NCI-H1092 treated with DMSO at 0.1 percent for 48 hours (cell line): Measurements from ENCODE around the gene GAK.

Source experiments
- DNase-seq: peaks from one replicate; lab custom pipeline; 2025; lab: John Stamatoyannopoulos, UW

The GAK gene

DNA sequence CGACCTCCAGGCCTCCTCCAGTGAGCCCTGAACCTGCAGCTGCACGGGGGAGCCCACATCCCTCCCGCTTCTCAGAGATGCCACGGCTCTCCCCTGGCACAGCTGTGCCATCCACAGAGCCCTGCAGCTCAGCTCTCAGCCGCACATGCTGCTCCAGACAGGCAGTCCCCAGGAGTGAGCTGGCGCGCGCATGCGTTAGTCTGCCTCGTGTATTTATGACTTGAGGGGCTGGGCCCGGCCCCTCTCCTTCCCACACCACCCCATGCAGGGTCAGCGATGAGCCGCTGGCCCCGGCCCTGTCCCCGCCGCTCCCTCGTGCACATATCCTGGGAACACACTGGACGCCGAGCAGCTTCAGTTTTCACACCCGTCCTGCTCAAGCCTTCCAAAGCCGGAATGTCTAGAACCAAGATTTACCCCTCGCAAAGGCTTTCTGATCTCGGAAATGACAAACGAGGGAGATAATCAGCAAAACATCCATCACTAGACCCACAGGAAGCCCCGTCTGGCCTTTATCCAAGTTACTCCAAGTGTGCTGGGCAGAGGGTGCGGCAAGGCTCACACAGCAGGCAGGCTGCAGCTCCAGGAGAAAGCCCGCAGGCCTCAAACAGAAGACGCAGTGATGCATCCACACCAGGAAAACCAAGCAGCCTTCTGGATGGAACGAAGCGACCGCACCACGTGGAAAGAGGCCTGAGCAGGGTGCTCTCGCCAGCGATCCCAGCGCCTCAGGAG is 24.3 kb downstream of the GAK start:
- no peak for DNase-seq

DNA sequence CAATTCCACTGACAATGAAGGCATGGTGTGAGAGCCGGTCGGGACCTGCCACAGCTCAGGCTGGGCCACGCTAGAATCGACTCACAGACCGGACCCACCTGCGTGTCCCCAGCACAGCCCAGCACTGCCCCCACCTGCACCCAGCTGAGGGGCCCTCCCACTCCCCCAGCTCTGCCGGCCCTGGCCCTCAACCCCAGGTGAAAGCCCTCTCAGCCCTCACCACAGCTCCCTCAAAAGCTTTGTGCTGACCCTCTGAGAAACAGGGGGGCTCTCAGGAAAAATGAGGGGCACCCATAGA is 25.1 kb downstream of the GAK start:
- no peak for DNase-seq

DNA sequence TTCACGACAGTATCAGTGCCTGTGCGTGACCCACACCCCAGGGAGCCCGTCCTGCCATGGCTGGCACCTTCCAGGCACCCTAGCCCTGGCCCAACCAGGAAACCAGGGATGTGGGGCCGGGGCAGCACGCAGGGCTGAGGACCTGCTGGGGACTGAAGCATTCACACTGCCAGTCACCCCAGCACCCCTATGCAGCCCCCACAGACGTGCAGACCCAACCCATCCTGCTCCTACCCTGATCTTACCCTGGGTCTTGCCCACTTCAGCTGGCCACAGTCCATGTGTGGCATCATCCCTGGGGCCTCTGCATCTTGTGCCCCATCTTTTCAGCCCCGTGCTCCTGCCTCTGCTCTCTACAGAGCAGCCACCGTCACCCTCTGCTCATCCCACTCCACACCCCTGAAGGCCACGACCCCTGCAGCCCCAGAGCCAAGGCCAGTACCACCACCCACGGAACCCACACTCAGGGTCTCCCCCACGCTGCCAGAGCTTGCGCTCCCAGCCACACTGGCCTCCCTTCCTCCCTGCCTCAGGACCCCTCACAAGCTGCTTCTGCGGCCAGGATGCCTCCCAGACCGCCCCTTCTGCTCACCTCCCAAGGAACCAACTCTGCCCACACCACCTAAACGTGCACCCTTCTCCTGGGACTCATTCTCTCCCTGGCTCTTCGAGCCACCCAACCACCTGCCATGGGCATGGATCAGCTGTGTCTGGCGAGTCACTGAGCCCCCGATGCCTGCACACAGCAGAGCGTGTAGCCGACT is 25.6 kb downstream of the GAK start:
- no peak for DNase-seq

DNA sequence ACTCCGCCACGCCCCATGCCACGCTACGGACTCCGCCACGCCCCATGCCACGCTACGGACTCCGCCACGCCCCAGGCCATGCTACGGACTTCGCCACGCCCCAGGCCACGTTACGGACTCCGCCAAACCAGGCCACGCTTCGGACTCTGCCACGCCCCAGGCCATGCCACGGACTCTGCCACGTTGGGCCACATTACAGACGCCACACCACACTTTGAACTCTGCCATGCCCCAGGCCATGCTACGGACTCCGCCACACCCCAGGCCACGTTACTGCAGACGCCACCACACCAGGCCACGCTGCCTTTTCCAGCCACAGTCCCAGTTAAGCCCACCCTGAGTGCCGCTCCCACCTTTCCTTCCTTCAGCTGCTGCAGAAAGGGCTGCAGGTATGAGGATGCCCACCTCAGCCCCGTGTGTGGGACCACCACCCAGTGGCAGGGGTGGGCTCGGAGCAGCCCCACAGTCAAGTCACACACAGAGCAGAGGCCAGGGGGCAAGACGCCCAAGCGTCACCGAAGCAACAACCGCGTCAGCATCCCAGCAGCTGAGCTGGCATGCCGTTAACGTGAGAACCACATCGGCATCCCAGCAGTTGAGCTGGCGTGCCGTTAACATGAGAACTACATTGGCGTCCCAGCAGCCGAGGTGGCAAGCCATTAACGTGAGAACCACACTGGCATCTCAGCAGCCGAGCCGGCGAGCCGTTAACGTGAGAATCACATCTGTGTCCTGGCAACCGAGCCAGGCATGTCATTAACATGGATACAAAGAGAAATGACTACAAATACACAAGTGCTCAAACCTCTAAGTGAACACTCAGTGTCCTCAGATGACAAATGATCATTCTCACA is 26.4 kb downstream of the GAK start:
- no peak for DNase-seq

GRCh38 chr4:903066-904046 is 28.8 kb downstream of the GAK start:
- no peak for DNase-seq

- no peak for DNase-seq
Measured at GRCh38 chr4:901192-901910, 30.8 kb downstream of the GAK start.

DNA sequence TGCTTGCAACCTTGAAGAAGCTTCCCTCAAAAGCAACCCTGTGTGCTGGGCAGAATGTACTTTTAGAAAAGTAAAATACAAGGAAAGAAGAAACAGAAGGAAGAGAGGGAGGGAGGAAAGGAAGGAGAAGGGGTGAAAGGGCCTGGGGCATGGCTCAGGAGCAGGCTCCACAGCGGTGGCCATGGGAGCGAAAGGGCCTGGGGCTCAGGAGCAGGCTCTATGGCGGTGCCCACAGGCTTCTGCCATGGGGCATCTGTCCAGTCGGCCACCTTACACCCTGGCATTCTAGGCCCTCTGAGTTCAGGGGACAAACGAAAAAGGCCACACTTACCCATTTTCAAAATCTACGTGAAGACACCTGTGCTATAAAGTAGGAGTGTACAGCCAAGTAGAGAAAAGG is 31.4 kb downstream of the GAK start:
- no peak for DNase-seq

DNA sequence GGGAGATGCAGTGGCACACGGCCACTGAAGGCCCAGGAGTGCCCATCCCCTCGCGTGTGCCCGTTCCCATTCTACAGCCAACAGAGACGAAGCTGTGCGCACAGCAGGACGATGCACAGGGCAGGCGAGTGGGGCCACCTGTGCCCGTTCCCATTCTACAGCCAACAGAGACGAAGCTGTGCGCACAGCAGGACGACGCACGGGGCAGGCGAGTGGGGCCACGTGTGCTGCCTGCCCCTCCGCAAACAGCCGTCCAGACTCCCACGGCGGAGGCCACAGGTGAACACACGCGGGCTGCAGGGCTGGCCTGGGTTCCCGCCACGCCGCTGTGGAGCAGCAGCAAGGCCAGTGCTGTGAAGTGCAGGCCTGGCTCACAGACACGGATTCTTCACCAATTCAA is 32.0 kb downstream of the GAK start:
- DNase-seq = no peak

DNA sequence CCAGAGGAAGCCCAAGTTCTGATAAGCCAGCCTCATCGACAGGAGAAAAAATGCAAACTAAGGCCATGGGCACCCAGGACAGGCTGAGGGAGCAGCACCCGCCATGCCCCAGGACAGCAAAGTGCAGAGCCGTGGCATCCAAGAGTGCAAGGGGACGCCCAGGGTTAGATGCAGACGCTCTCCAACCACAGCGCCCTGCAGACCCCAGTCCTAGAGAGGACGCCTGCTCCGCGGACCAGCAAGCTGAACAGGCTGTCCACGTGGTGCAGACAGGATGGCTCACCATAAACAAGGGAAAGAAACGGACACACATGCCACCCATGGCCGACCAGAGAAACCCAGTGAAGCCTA is 32.6 kb downstream of the GAK start:
- DNase-seq = no peak

DNA sequence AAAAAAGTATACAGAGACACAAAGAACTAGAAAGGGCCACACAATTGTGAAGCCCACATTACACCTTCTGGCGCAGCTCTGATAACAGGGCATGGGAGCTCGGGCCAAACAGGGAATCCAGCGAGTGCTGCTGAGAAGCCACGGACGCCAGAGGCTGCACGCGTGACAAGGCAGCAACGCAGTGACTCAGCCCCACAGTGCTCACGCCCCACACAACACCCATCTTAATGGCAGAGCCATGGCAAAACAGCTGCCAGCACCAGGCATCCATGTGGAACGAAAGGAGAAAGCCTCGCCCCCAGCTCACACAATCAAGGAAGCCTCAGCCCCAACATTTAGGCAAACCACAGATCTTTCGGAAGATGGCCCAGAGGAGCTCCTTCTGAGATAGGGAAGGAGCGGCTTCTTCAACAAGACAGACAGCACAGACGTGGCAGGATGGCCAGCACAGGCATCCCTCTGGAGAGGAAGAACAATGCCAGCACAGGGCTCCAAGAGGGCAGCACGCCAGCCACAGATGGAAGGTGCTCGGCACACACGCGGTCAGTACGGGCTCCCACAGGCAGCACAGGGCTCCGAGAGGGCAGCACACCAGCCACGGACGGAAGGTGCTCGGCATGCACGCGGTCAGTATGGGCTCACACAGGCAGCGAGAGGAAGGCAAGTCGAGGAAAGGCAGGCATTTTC is 33.1 kb downstream of the GAK start:
- no peak for DNase-seq

DNA sequence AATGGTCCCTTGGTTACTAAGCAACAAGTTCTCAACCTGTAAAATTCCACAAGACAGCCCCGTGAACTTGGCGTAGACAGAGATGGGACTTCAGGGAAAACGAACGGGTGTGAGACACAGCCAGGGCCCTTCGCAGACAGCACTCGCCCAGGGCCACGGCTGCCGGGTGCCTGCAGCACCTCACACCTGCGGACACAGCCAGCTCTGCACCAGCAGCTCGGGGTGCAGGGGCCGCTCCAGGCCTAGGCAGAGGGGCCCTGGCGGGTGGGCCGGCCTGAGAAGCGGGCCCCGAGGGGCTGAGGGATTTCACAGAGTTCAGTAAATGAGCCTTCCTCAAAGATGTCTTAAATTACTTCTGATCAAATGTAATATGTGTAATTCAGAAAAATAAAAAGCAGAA is 34.0 kb downstream of the GAK start:
- no peak for DNase-seq

DNA sequence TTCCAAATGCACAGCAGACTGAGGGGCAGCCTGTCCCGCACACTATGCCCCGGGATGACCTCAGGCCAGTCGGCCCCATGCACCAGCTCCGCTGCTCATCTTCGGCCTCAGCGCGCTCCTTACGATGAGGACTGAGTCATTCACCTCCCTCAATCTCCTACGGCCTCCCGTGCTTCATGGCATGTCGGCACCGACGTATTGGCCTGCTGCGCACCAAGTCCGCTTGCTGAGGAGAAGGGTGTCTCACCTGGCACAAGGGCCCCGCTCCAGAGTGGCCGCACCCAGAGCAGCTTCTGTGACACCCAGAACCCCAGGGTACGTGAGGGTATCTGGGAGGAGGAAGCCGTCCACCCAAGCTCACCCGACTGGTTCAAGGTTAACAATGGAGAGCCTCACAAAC is 35.5 kb downstream of the GAK start:
- DNase-seq = no peak

DNA sequence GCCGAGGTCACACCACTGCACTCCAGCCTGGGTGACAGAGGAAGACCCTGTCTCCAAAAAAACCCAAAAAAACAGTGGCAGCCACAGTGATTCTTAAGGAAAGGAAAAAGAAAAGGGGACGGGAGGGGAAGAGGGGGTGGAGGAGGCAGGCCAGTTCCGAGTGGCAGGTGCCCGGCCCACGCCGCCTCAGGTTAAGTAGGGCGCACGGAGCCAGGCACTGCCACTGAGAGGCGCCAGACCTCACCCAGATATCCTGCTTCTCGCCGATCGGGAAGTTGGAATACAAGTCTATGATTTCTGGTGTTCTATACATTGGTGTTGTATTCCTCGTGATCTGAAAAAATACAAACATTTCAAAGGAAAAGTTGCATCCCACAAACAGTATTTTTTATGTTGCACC is 35.9 kb downstream of the GAK start:
- DNase-seq = no peak

- DNase-seq = no peak
Measured at GRCh38 chr4:895596-895995, 36.5 kb downstream of the GAK start.

DNA sequence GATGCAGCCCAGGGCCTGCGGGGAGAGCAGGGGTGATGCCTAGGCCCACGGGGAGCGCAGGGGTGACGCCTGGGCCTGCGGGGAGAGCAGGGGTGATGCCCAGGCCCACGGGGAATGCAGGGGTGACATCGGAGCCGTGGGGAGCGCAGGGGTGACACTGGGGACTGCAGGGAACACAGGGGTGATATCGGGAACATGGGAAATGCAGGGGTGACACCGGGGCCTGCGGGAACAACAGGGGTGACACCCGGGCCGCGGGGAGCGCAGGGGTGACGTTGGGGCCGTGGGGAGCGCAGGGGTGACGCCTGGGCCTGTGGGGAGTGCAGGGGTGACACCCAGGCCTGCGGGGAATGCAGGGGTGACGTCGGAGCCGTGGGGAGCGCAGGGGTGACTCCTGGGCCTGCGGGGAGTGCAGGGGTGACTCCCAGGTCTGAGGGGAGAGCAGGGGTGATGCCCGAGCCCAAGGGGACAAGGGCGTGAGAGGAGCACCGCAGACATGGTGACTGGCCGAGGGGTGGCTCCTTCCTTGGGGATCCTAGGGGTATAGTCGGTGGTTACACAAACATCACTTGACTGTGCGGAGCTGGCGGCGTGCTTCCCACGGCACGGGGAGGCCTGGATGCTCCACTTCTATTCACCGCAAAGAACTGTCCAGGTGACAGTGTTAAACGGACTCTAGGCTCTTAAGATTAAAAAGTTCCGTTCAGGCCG is 38.0 kb downstream of the GAK start:
- DNase-seq = no peak

DNA sequence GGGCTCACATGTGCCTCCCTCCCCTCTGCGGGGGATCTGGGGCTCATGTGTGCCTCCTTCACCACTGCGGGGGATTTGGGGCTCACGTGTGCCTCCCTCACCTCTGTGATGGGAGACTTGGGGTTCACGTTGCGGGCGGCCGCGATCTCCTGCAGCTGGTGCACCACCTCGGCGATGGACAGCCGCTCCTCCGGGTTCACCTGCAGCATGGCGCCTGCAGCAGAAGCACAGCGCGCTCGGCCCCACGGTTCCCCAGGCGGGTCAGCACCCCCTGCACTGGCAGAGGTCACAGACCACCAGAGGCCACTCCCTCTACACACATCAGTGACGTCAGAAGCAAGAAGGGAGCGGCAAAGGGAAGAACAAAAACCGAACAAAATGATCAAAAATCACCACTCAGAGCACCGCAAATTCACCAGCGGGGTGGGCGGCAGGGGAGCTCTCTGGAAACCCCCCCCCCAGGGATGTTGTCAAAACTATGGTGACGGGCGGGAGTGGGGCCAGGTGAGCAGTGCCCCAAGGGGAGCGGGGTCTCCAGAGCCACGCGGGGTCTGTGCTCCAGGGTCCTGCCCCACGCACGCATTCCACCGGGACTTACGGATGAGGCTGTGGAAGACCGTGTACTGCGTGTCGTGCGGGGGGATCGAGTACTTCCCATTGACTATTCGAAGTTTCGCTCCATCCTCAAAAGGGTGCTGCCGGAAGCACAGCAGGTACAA is 38.7 kb downstream of the GAK start:
- no peak for DNase-seq

DNA sequence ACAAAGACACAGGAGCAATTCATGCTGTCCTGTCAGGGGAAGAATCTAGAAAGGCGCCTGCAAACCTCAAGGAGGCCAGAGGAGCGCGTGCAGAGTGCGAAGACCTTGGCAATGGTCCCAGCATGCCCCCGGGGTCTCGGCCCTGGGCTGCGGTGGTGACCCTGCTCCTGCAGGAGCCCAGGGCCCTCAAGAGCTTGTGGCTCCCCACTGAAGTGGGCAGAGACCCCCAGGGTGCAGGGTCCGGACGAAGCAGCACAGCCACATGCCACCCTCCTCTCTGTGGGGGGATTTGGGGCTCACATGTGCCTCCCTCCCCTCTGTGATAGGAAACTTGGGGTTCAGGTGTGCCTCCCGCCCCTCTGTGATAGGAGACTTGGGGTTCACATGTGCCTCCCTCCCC is 39.3 kb downstream of the GAK start:
- no peak for DNase-seq

DNA sequence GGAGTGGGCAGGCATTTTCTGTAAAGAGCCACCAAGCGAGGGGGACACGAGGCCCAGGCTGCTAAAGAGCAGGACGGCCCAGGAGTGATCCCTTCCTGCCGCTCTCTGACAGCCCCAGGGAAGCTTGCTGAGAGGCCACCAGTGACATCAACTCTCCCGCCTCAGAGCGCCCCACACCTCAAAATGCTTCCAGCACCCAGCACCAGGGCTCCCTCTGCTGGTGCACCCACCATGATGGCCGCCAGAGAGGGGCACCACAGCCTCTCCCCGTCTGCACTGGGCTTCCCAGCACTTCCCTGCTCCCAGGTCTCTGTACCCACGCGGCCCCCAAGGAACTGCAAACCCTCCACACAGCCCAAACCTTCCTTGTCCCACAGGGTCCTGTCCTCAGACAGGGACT is 40.4 kb downstream of the GAK start:
- DNase-seq = no peak

DNA sequence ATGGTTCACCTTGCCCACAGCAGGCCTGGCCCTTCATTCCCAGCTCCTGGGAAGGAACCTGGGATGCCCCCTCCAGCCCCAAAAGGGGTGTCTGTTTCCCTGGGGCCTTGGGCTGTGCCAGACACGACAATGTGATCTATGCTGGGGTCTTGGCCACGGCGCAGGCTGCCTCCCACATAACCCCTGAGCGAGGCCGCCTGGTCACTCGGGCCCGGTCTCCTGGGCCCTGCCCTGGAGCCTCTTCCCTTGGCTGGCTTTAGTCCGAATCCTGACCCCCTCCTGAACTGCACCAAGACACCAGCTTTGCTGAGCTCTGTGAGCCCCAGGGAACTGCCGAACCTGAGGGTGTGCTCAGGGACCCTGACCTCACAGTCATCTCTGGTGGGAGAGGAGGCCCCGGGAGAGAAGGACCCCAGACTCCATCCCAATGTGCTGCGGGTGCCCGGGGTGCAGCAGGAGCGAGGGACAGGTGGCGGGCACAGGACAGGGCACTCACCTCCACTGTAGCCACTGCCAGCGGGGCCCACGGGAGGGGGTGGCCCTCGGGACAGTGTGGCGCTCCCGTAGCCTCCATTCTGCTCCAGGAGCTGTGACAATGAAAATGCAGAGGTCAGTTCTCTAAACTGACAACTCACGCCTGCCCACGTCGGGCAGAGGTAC is 42.0 kb downstream of the GAK start:
- DNase-seq = no peak
